Karpas-422 (cell line): Measurements from ENCODE around the gene RFLNA. TPM values are rescaled to one million over a fixed set of nuclear protein-coding genes. Genes with fewer than 3 reads are reported as not detected.
"Not testable (repeated sequence)": the region's sequence is repeated elsewhere in the genome, so short reads cannot be mapped to it uniquely, and the experiment has no call there.

Source experiments
- DNase-seq: peaks from one replicate; pipeline ENCODE4 v3.0.0-alpha.2; 2015
- H2AFZ ChIP-seq: fragments of 200-600 bp; sonication (generic); 2 replicates; pipeline ENCODE4 v1.6.1; 2014; ENCODE audit warnings: antibody characterized with exemption, low read length, mixed read lengths
- H3K27ac ChIP-seq: fragments of 200-600 bp; sonication (generic); 2 replicates; pipeline ENCODE4 v1.5.1; 2014; ENCODE audit warnings: mild to moderate bottlenecking, low read length, moderate library complexity
- H3K27me3 ChIP-seq: fragments of 200-600 bp; sonication (generic); 2 replicates; pipeline ENCODE4 v1.6.1; 2014; ENCODE audit warnings: low read length, mixed read lengths
- H3K36me3 ChIP-seq: fragments of 200-600 bp; sonication (generic); 2 replicates; pipeline ENCODE4 v1.6.1; 2014; ENCODE audit warnings: low read length, mixed read lengths; ENCODE audit not compliant: insufficient read depth
- H3K4me1 ChIP-seq: fragments of 200-600 bp; sonication (generic); 2 replicates; pipeline ENCODE4 v1.6.1; 2014; ENCODE audit warnings: mild to moderate bottlenecking, low read length, mixed read lengths
- H3K4me2 ChIP-seq: fragments of 200-600 bp; sonication (generic); 2 replicates; pipeline ENCODE4 v1.6.1; 2014; ENCODE audit warnings: low read length, low read depth, mild to moderate bottlenecking; ENCODE audit not compliant: poor library complexity, severe bottlenecking
- H3K4me3 ChIP-seq: fragments of 200-600 bp; sonication (generic); 2 replicates; pipeline ENCODE4 v1.5.1; 2014; ENCODE audit warnings: mild to moderate bottlenecking, antibody characterized with exemption, low read length, mixed read lengths
- H3K79me2 ChIP-seq: fragments of 200-600 bp; sonication (generic); 2 replicates; pipeline ENCODE4 v1.6.1; 2014; ENCODE audit warnings: mild to moderate bottlenecking, low read length, mixed read lengths
- H3K9ac ChIP-seq: fragments of 200-600 bp; sonication (generic); 2 replicates; pipeline ENCODE4 v1.6.0; 2014; ENCODE audit warnings: low read length
- H3K9me2 ChIP-seq: fragments of 200-600 bp; sonication (generic), shearing (Covaris generic); replicated peaks from 2 replicates; pipeline ENCODE4 v1.6.0; 2014; ENCODE audit warnings: mild to moderate bottlenecking, low read length, moderate library complexity; ENCODE audit not compliant: insufficient read depth
- H3K9me3 ChIP-seq: fragments of 300-700, 200-600 bp; sonication (generic); 2 replicates; pipeline ENCODE4 v1.6.1; 2014; ENCODE audit warnings: low read length, mixed read lengths
- H4K20me1 ChIP-seq: fragments of 200-600 bp; sonication (generic); 2 replicates; pipeline ENCODE4 v1.6.1; 2014; ENCODE audit warnings: mild to moderate bottlenecking, antibody characterized with exemption, low read length, low read depth; ENCODE audit not compliant: insufficient read depth
- total RNA-seq: library from RNA; depleted of rRNA; stranded (reverse); fragments of >200 nt; shearing (Covaris generic); gene quantifications from 2 replicates; pipeline ENCODE4 v1.2.3, GENCODE V29; 2014; ENCODE audit warnings: low replicate concordance

The RFLNA gene
- total RNA-seq, 1 experiment from 2014 or later, result not detected

GRCh38 chr12:124297856-124298255 lies 3.0 kb downstream of the RFLNA start:
- Histone ChIP-seq H3K4me2 (no peak overlapping the region), H3K27me3 (no peaks in the 10 kb centered on the region), H3K9me3 (no peaks in the 10 kb centered on the region), H3K4me1 (no peaks in the 10 kb centered on the region), H3K9ac (no peak overlapping the region), H3K79me2 (no peaks in the 10 kb centered on the region), H3K9me2 (no peaks in the 10 kb centered on the region), H4K20me1 (0 out of 2 replicates have a peak, but pooled peaks cover 7% of the 10 kb centered on the region), H2AFZ (no peak overlapping the region), H3K4me3 (no peak overlapping the region), H3K36me3 (no peaks in the 10 kb centered on the region), H3K27ac (no peak overlapping the region)
- DNase-seq, result no peak

- 0 out of 2 replicates have a peak, but pooled peaks cover 4% of the 10 kb centered on the region for H4K20me1 ChIP-seq
- no peak overlapping the region for H2AFZ ChIP-seq
- no peak overlapping the region for H3K27ac ChIP-seq
- no peaks in the 10 kb centered on the region for H3K9me3 ChIP-seq
- H3K4me2 ChIP-seq, result no peak overlapping the region
- H3K36me3 ChIP-seq, result no peaks in the 10 kb centered on the region
- H3K79me2 ChIP-seq, result no peaks in the 10 kb centered on the region
- H3K4me3 ChIP-seq, result no peak overlapping the region
- H3K27me3 ChIP-seq, result no peaks in the 10 kb centered on the region
- no peak overlapping the region for H3K9ac ChIP-seq
- H3K9me2 ChIP-seq, result no peaks in the 10 kb centered on the region
- no peaks in the 10 kb centered on the region for H3K4me1 ChIP-seq
- DNase-seq, result no peak
These were observed 4.0 kb downstream of the RFLNA start for GRCh38 chr12:124298685-124299410.

GRCh38 chr12:124299628-124300388 lies 4.9 kb downstream of the RFLNA start:
- H3K4me2 ChIP-seq, result no peak overlapping the region
- H3K4me1 ChIP-seq, result no peaks in the 10 kb centered on the region
- no peaks in the 10 kb centered on the region for H3K9me3 ChIP-seq
- no peak overlapping the region for H3K27ac ChIP-seq
- H2AFZ ChIP-seq, result no peak overlapping the region
- H3K27me3 ChIP-seq, result no peaks in the 10 kb centered on the region
- H3K9me2 ChIP-seq, result no peaks in the 10 kb centered on the region
- H3K9ac ChIP-seq, result no peak overlapping the region
- H4K20me1 ChIP-seq, result 0 out of 2 replicates have a peak, but pooled peaks cover 4% of the 10 kb centered on the region
- no peak for DNase-seq
- no peaks in the 10 kb centered on the region for H3K36me3 ChIP-seq
- H3K79me2 ChIP-seq, result no peaks in the 10 kb centered on the region
- no peak overlapping the region for H3K4me3 ChIP-seq

- not testable (repeated sequence) for H3K4me2 ChIP-seq, H3K9me2 ChIP-seq, H3K27me3 ChIP-seq, H3K27ac ChIP-seq, H3K36me3 ChIP-seq, H3K79me2 ChIP-seq, H3K9ac ChIP-seq, H3K4me3 ChIP-seq, DNase-seq, H2AFZ ChIP-seq, H4K20me1 ChIP-seq, H3K4me1 ChIP-seq, H3K9me3 ChIP-seq
These were observed 5.8 kb downstream of the RFLNA start for GRCh38 chr12:124300657-124301056.

- H3K4me3 ChIP-seq, result no peak overlapping the region
- DNase-seq, result no peak
These were observed 6.3 kb downstream of the RFLNA start for GRCh38 chr12:124301084-124301654.

GRCh38 chr12:124302241-124302806 lies 7.4 kb downstream of the RFLNA start:
- Histone ChIP-seq H3K4me1 (no peaks in the 10 kb centered on the region), H2AFZ (no peak overlapping the region), H3K27ac (no peak overlapping the region), H3K27me3 (no peaks in the 10 kb centered on the region), H3K4me3 (no peak overlapping the region), H4K20me1 (0 out of 2 replicates have a peak, but pooled peaks cover 4% of the 10 kb centered on the region), H3K36me3 (no peaks in the 10 kb centered on the region), H3K79me2 (no peaks in the 10 kb centered on the region), H3K9ac (no peak overlapping the region), H3K9me3 (no peaks in the 10 kb centered on the region), H3K4me2 (no peak overlapping the region), H3K9me2 (no peaks in the 10 kb centered on the region)
- DNase-seq, result no peak

More at GRCh38 chr12:124301084-124301654, 6.3 kb downstream of the RFLNA start:
- Histone ChIP-seq H4K20me1 (0 out of 2 replicates have a peak, but pooled peaks cover 4% of the 10 kb centered on the region), H3K4me1 (no peaks in the 10 kb centered on the region), H3K4me2 (no peak overlapping the region), H3K79me2 (no peaks in the 10 kb centered on the region), H3K27me3 (no peaks in the 10 kb centered on the region), H2AFZ (no peak overlapping the region), H3K9ac (no peak overlapping the region), H3K27ac (no peak overlapping the region), H3K36me3 (no peaks in the 10 kb centered on the region), H3K9me3 (no peaks in the 10 kb centered on the region), H3K9me2 (no peaks in the 10 kb centered on the region)

- no peak for DNase-seq
- no peak overlapping the region for H3K4me2 ChIP-seq
- H3K9me2 ChIP-seq, result no peaks in the 10 kb centered on the region
- H2AFZ ChIP-seq, result no peak overlapping the region
- no peaks in the 10 kb centered on the region for H3K27me3 ChIP-seq
- H3K36me3 ChIP-seq, result no peaks in the 10 kb centered on the region
- H3K4me3 ChIP-seq, result no peak overlapping the region
- H3K9ac ChIP-seq, result no peak overlapping the region
- H4K20me1 ChIP-seq, result 0 out of 2 replicates have a peak, but pooled peaks cover 4% of the 10 kb centered on the region
- H3K79me2 ChIP-seq, result no peaks in the 10 kb centered on the region
- H3K27ac ChIP-seq, result no peak overlapping the region
- no peaks in the 10 kb centered on the region for H3K9me3 ChIP-seq
- no peaks in the 10 kb centered on the region for H3K4me1 ChIP-seq
These were observed 8.1 kb downstream of the RFLNA start for GRCh38 chr12:124302807-124303578.
